Neutrophil (primary cell): ENCODE data around the gene HOXB3.

Source experiments
- H3K27ac ChIP-seq: fragments of 200-600 bp; sonication (generic); 2 replicates; pipeline ENCODE4 v1.5.1; 2016; ENCODE audit warnings: mild to moderate bottlenecking, moderate library complexity
- H3K27me3 ChIP-seq: fragments of 200-600 bp; sonication (generic); 2 replicates; pipeline ENCODE4 v1.6.0; 2016; ENCODE audit warnings: mild to moderate bottlenecking
- H3K36me3 ChIP-seq: fragments of 200-600 bp; sonication (generic); 2 replicates; pipeline ENCODE4 v1.5.1; 2017
- H3K4me1 ChIP-seq, 2 experiments: fragments of 200-600 bp in 1 of 2; sonication (generic) in 1 of 2; 1 replicate in 1 of 2; 2 replicates in 1 of 2; pipeline versions ENCODE4 v1.5.1 to v1.6.1; 2013 to 2016; ENCODE audit warnings: low read depth in 1 of 2, low read length in 1 of 2, mild to moderate bottlenecking in 1 of 2, moderate library complexity in 1 of 2; ENCODE audit not compliant: control insufficient read depth in 1 of 2, insufficient read depth in 1 of 2
- H3K4me3 ChIP-seq, 2 experiments: fragments of 200-600 bp in 1 of 2; sonication (generic) in 1 of 2; 1 replicate in 1 of 2; 2 replicates in 1 of 2; pipeline ENCODE4 v1.5.1; 2013 to 2016; ENCODE audit warnings: low read depth in 1 of 2, low read length in 1 of 2, mild to moderate bottlenecking in 1 of 2, moderate library complexity in 1 of 2
- H3K9me3 ChIP-seq: fragments of 200-600 bp; sonication (generic); 2 replicates; pipeline ENCODE4 v1.5.1; 2016
- CTCF ChIP-seq: fragments of 200-600 bp; sonication (generic); IDR thresholded peaks from 2 replicates; pipeline ENCODE4 v1.5.1; 2016; ENCODE audit warnings: antibody characterized with exemption

Gene HOXB3

DNA sequence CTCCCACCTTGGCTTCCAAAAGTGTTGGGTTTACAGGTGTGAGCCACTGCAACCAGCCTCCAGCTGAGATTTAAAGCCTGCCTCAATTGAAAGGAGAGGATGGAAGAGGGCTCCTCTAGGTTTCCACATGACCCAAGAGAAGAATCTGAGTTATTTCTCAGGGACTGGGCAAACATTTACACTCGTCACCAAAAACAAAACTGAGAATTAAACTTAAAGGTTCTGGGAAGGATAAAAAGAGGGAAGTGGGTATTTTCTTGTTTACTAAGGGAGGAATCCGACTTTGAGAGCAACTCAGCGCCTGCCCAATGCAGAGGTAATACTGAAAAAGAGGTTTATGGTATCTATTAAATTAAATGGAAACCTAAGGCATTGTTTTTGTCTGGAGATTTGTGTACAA is 72.6 kb downstream of the HOXB3 start:
- H3K4me3 ChIP-seq, result no peak overlapping the region
- H3K4me1 ChIP-seq, result no peaks in the 10 kb centered on the region
- H3K9me3 ChIP-seq, result no peaks in the 10 kb centered on the region
- TF ChIP-seq CTCF, result no peak
- H3K27me3 ChIP-seq, result peaks cover 93% of the 10 kb centered on the region
- H3K27ac ChIP-seq, result no peak overlapping the region
- H3K36me3 ChIP-seq, result no peaks in the 10 kb centered on the region

DNA sequence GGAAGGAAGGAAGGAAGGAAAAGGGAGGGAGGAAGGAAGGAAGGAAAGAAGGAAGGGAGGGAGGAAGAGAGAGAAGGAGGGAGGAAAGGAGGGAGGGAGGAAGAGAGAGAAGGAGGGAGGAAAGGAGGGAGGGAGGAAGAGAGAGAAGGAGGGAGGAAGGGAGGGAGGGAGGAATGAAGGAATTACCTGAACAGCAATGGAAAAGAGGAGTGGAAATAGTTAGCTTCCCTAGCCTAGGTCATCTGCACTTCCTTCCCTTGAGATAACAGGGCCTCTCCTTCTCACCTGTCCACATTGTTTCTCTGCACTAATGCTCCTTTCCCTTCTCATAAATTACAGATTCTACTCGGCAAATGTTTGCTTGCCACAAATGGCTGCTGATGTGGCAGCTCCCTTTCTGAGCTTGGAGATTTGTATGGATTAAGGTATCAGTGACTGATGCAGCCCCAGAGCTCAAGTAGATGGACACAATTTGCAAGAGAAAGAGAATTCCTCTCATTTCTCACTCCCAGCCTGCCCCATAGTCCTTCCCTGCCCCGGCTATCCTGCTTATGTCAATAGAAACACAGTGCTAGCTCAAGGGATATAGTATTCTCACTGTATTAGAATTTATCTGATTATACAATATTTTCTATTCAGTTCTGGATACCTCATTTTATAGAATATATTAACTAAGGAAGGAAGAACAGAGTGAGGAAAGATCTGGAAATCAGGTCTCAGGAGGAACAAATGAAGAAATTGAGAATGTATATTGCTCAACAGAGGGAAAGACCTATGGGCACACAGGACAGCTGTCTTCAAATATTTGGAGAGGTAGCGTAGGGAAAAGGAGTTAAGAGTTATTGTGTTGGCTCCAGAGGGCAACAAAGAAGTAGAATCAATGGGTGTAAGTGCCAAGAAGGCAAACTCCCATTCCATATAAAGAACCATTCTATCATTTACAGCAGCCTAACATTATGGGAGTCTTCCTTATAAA is 73.8 kb downstream of the HOXB3 start:
- H3K4me3 ChIP-seq, result no peak overlapping the region
- no peak overlapping the region for H3K27ac ChIP-seq
- no peaks in the 10 kb centered on the region for H3K9me3 ChIP-seq
- no peak for TF ChIP-seq CTCF
- H3K4me1 ChIP-seq, result no peaks in the 10 kb centered on the region
- H3K27me3 ChIP-seq, result peaks cover 84% of the 10 kb centered on the region
- H3K36me3 ChIP-seq, result no peaks in the 10 kb centered on the region

DNA sequence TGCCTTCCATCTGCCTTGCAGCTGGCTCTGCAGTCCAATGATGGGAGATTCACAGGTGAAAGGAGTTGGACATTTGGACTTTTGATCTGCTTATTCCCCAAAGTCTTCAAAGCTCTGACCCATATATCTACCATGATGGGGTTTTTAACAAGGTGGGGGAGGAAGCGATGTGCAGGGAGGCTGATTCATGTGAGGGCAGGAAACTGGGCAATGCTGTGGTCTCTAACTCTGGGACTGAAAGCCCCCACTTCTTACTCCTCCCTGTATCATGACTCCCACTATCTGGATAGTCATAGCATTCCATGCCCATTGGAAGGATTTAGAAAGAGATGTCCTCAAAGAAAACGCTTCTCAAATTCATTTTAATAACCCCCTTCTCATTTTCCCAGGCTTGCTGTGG is 75.6 kb downstream of the HOXB3 start:
- Histone ChIP-seq H3K4me1 (no peaks in the 10 kb centered on the region), H3K9me3 (no peaks in the 10 kb centered on the region), H3K36me3 (no peaks in the 10 kb centered on the region), H3K27ac (no peak overlapping the region), H3K4me3 (no peak overlapping the region), H3K27me3 (peaks cover 73% of the 10 kb centered on the region)
- no peak for TF ChIP-seq CTCF

GRCh38 chr17:48513666-48514455 is 76.2 kb downstream of the HOXB3 start:
- Histone ChIP-seq H3K9me3 (no peaks in the 10 kb centered on the region), H3K4me1 (no peaks in the 10 kb centered on the region), H3K36me3 (no peaks in the 10 kb centered on the region), H3K27ac (no peak overlapping the region), H3K4me3 (no peak overlapping the region), H3K27me3 (peaks cover 67% of the 10 kb centered on the region)
- TF ChIP-seq CTCF, result no peak

DNA sequence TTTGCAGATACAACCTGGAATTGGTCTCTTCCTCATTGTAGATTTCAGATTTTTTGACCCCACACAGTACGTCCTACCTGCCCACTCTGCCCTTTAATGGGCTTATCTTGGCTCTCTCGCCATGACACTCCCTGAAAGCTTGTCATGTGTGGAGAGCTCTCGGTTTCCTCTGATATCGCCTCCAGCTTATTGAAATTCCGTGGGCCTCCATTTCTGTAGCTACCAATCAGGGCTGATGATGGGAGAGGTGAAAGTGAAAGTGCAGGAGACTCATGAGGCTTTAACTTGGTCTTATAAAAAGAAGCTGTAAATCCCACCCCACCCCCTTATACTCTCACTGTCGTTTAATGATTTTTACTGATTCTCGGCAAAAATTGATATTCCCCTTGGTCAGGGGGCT is 76.9 kb downstream of the HOXB3 start:
- Histone ChIP-seq H3K4me1 (no peaks in the 10 kb centered on the region), H3K36me3 (no peaks in the 10 kb centered on the region), H3K9me3 (no peaks in the 10 kb centered on the region), H3K4me3 (no peak overlapping the region), H3K27me3 (peaks cover 63% of the 10 kb centered on the region), H3K27ac (no peak overlapping the region)
- no peak for TF ChIP-seq CTCF
